Measurements from ENCODE around the gene ADCYAP1.

Gene ADCYAP1

GRCh38 chr18:896315-896714, 8.4 kb upstream of the ADCYAP1 start:
- Histone ChIP-seq H3K4me3 (ENCODE audit: severe bottlenecking) (no peak overlapping the region), H3K4me1 (ENCODE audit: insufficient read depth, poor library complexity, severe bottlenecking) (no peaks in the 10 kb centered on the region), H3K9me3 (ENCODE audit: severe bottlenecking) (no peaks in the 10 kb centered on the region), H3K36me3 (ENCODE audit: low read depth) (no peaks in the 10 kb centered on the region), H3K27ac (ENCODE audit: poor library complexity, severe bottlenecking) (no peak overlapping the region), H3K27me3 (ENCODE audit: insufficient read depth, poor library complexity, severe bottlenecking) (peaks cover 7% of the 10 kb centered on the region)
- no peak for TF ChIP-seq CTCF (IDR thresholded peaks at IDR 0.05; ENCODE audit: poor library complexity, severe bottlenecking)
- ATAC-seq (ENCODE audit: low read depth) (no peak), DNase-seq (ENCODE audit: low spot score) (no peak)

GRCh38 chr18:901761-902160, 2.9 kb upstream of the ADCYAP1 start:
- DNase-seq (ENCODE audit: low spot score) (no peak), ATAC-seq (ENCODE audit: low read depth) (no peak)
- Histone ChIP-seq H3K4me3 (ENCODE audit: severe bottlenecking) (no peak overlapping the region), H3K27ac (ENCODE audit: poor library complexity, severe bottlenecking) (no peak overlapping the region), H3K27me3 (ENCODE audit: insufficient read depth, poor library complexity, severe bottlenecking) (peaks cover 58% of the 10 kb centered on the region), H3K4me1 (ENCODE audit: insufficient read depth, poor library complexity, severe bottlenecking) (no peaks in the 10 kb centered on the region), H3K9me3 (ENCODE audit: severe bottlenecking) (no peaks in the 10 kb centered on the region), H3K36me3 (ENCODE audit: low read depth) (no peaks in the 10 kb centered on the region)
- TF ChIP-seq CTCF (IDR thresholded peaks at IDR 0.05; ENCODE audit: poor library complexity, severe bottlenecking): no peak

GRCh38 chr18:902229-902628, 2.4 kb upstream of the ADCYAP1 start:
- TF ChIP-seq CTCF (IDR thresholded peaks at IDR 0.05; ENCODE audit: poor library complexity, severe bottlenecking): peak; percentile 30
- Histone ChIP-seq H3K4me1 (ENCODE audit: insufficient read depth, poor library complexity, severe bottlenecking) (no peaks in the 10 kb centered on the region), H3K9me3 (ENCODE audit: severe bottlenecking) (no peaks in the 10 kb centered on the region), H3K36me3 (ENCODE audit: low read depth) (no peaks in the 10 kb centered on the region), H3K27me3 (ENCODE audit: insufficient read depth, poor library complexity, severe bottlenecking) (peaks cover 62% of the 10 kb centered on the region), H3K27ac (ENCODE audit: poor library complexity, severe bottlenecking) (no peak overlapping the region), H3K4me3 (ENCODE audit: severe bottlenecking) (no peak overlapping the region)
- ATAC-seq (ENCODE audit: low read depth) (no peak), DNase-seq (ENCODE audit: low spot score) (no peak)

GRCh38 chr18:903701-904100, 970 bp upstream of the ADCYAP1 start:
- no peak for TF ChIP-seq CTCF (IDR thresholded peaks at IDR 0.05; ENCODE audit: poor library complexity, severe bottlenecking)
- Histone ChIP-seq H3K27me3 (ENCODE audit: insufficient read depth, poor library complexity, severe bottlenecking) (peaks cover 77% of the 10 kb centered on the region), H3K27ac (ENCODE audit: poor library complexity, severe bottlenecking) (no peak overlapping the region), H3K4me1 (ENCODE audit: insufficient read depth, poor library complexity, severe bottlenecking) (no peaks in the 10 kb centered on the region), H3K4me3 (ENCODE audit: severe bottlenecking) (no peak overlapping the region), H3K9me3 (ENCODE audit: severe bottlenecking) (no peaks in the 10 kb centered on the region), H3K36me3 (ENCODE audit: low read depth) (no peaks in the 10 kb centered on the region)
- DNase-seq (ENCODE audit: low spot score) (no peak), ATAC-seq (ENCODE audit: low read depth) (no peak; the same call in 2 of the 3 replicates)

GRCh38 chr18:905307-905947, 756 bp downstream of the ADCYAP1 start:
- Histone ChIP-seq H3K27me3 (ENCODE audit: insufficient read depth, poor library complexity, severe bottlenecking) (peaks cover 90% of the 10 kb centered on the region), H3K27ac (ENCODE audit: poor library complexity, severe bottlenecking) (no peak overlapping the region), H3K9me3 (ENCODE audit: severe bottlenecking) (no peaks in the 10 kb centered on the region), H3K36me3 (ENCODE audit: low read depth) (no peaks in the 10 kb centered on the region), H3K4me3 (ENCODE audit: severe bottlenecking) (no peak overlapping the region), H3K4me1 (ENCODE audit: insufficient read depth, poor library complexity, severe bottlenecking) (no peaks in the 10 kb centered on the region)
- no peak for TF ChIP-seq CTCF (IDR thresholded peaks at IDR 0.05; ENCODE audit: poor library complexity, severe bottlenecking)
- DNase-seq (ENCODE audit: low spot score) (no peak), ATAC-seq (ENCODE audit: low read depth) (0 out of 3 replicates have a peak, but pooled peaks have one; percentile 13)

Data from RWPE2 (cell line).